NCI-H2081 (cell line): ENCODE results near the gene MYH13.

Source experiments
- DNase-seq, 2 experiments: peaks; one replicate each; lab custom pipeline; 2025; lab: John Stamatoyannopoulos, UW

MYH13 gene

GRCh38 chr17:10372906-10373305 is at the start of gene MYH13:
Gene MYH13, minus strand, starts transcription at chr17:10373006. Its CDS starts 8,476 bp downstream, at chr17:10364530.
- no peak for DNase-seq

GRCh38 chr17:10421900-10422542 is 49.2 kb upstream of the MYH13 start, which contains the start of gene MYH8:
Gene MYH8, minus strand, starts transcription at chr17:10421950. Its CDS starts 1,723 bp downstream, at chr17:10420227.
- no peak for DNase-seq

GRCh38 chr17:10421211-10421610 is 48.4 kb upstream of the MYH13 start:
- no peak for DNase-seq

GRCh38 chr17:10420811-10421210 is 48.0 kb upstream of the MYH13 start:
- DNase-seq, result no peak

GRCh38 chr17:10417431-10417830 is 44.6 kb upstream of the MYH13 start:
- DNase-seq, result no peak

DNA sequence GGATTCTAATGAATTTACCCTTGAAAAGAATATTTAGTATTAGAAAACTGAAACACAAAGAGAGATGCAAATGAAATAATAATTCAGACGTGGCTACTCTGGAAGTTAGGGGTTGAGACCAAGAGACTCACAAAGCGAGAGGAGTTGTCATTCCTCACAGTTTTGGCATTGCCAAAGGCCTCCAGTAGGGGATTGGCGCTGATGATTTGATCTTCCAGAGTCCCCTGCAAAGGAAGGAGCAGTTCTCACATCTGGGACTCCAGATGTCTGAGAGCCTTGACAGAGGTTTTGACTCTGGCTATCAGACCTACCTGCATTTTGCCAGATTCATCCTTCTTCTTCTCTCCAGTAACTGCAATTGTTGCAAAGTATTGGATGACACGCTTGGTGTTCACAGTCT is 42.4 kb upstream of the MYH13 start:
- DNase-seq, result no peak

- no peak for DNase-seq
These were observed 30.8 kb upstream of the MYH13 start for GRCh38 chr17:10403589-10403988.

- no peak for DNase-seq
These were observed 25.5 kb upstream of the MYH13 start for GRCh38 chr17:10398352-10398751.

GRCh38 chr17:10396524-10397163 is 23.8 kb upstream of the MYH13 start:
- no peak for DNase-seq

DNA sequence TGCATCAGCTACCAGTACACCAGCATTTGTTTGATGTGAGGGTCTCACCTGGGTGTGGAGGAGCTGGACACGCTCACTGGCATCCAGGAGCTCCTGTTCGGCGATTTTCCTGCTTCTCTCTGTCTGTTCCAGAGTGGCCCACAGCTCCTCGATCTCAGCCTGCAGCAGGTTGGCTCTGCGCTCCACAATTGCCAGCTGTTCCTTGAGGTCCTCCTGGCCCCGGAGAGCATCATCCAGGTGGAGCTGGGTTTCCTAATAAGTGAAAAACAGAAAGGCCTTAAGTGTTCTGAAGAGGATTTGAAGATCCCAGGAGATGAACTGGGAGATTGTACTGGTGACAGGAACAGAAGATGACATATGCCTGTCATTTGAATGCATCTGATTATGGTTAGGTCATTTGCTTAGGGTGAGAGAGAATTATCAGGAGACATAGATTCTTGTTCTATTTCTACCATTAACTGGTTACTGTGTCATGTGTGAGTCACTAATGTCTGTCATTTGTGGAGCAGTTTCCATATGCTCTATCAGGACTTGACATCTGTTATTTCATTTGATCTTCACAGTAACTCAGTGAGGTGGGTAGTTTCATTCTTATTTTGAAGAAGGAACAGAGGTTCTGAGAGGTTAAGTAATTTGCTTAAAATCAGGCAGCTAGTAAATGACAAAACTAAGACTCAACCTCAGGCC is 21.5 kb upstream of the MYH13 start:
- no peak for DNase-seq

DNA sequence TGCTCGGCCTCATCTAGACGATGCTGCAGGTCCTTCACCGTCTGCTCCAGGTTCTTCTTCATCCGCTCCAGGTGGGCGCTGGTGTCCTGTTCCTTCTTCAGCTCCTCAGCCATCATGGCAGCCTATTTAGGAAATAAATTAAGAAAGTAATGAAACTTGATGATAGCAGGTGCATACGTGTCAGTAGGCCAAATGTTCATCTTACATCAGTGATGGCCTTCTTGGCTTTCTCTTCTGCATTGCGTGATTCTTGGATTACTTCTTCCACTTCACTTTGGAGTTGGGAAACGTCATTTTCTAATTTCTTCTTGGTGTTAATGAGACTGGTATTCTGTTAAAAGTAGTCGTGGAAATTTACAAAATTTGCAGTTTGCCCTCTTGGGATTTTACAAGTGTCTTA is 20.1 kb upstream of the MYH13 start:
- no peak for DNase-seq

DNA sequence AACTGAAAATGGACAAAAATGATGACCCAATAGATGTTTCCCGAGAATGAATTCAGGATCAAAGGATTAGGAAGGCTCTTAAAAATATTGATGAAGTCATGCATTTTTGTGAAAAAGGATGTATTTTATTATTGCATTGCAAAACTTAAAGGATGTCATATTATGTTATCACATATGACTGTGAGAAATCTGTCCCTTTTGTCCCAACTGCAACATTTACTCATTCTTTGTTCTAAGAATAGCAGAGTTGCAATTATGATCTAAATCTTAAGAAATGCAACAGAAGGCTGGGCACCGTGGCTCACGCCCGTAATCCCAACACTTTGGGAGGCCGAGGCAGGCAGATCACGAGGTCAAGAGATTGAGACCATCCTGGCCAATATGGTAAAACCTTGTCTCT is 13.1 kb upstream of the MYH13 start:
- no peak for DNase-seq

DNA sequence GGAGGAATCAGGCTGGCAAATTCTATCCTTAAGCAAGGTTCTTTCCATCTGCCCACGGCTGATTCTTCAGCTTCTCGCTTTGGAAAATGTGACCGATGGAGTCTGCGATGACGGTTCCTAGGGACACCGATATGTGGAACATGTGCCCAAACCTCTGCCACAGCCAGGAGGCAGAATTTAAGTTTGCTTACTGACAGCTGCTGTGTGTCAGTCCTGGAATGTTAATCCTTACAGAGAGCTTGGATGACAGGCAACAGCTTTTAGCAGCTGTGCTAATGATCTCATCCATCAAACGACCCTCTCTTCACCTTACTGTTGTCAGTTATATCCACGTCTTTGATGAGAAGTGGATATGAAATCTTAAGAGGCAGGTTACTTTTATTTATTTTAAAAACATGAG is 11.4 kb upstream of the MYH13 start:
- no peak for DNase-seq

- DNase-seq, result no peak
These were observed 8.0 kb upstream of the MYH13 start for GRCh38 chr17:10380631-10381408.

DNA sequence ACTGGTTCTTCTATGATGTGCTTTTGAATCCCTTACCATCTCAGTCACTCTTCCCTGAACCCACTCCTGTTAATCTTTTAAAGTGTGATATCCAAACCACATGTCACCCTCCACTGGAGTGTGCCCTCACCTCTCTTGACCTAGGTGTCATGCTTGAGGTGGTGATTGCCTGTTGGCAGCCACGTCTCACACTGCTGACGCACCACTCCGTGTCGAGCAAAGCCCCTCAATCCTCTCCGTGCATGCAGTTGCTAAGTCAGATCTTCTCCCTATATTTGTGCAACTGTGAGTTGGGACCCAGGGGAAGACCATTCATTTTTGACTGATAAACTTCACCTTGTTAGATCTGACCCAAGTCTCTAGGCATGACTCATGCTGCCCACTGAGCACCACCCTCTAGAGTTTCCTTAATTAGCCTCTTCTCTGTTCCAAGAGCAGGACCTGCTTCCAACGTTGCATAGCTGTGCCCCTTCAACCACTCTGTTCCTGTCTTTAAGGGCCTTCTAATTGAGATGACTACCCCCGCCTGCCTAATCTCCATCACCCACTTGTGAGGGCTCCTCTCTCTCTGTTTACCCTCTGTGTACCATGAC is 2.7 kb downstream of the MYH13 start:
- no peak for DNase-seq

DNA sequence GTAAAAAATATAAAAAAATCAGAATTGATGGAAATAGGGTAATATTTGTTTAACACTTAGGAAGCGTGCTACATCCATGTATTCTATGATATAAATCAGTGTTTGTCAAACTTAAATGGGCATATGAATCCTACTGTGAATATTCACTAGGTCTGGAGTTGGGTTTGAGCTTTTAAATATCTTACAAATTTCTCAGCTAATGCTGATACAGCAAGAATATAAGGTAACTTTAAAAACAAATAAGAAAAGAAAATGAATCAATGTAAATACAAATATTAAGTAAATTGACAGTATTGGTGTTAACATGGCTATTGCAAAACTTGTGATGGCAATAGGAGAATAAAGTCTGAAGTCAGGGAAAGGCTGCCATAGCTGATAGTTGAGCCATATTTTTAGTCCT is 3.6 kb downstream of the MYH13 start:
- no peak for DNase-seq

DNA sequence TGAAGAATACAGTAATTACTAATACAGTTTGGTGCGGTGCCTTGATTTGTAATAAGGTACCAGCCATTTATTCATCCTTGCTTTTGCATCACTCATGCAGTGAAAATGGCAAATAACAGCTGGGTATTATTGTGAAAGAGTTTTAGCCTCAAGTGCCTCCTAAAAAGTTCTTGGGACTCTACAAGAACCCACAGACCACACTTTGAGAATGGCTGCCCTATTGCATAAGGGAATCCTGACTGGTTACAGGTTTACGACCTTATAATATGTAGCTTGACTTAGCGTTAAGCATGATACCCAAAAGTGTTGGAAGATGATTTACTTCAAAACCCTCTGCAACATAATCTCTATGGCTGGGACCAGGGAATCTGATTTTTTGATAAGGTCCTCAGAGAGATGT is 4.2 kb downstream of the MYH13 start:
- DNase-seq, result no peak

GRCh38 chr17:10360578-10360977 is 12.2 kb downstream of the MYH13 start:
- DNase-seq, result no peak

DNA sequence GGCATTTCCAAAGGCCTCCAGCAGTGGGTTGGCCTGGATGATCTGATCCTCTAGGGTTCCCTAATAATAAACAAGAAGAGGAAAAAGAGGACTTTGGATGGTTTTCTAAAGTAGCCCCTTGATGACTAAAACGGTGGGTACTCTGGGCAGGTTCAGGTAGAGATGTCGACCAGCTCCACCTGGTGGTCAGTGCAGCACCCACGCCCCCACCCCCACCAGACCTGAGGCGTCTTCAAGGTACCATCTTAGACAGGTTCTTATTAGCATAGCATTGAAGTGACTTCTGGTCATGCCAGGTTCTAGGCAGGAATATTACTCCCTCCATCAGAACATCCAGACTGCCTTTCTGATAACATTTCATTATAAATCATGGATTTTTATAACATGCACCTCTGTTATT is 15.0 kb downstream of the MYH13 start:
- no peak for DNase-seq

DNA sequence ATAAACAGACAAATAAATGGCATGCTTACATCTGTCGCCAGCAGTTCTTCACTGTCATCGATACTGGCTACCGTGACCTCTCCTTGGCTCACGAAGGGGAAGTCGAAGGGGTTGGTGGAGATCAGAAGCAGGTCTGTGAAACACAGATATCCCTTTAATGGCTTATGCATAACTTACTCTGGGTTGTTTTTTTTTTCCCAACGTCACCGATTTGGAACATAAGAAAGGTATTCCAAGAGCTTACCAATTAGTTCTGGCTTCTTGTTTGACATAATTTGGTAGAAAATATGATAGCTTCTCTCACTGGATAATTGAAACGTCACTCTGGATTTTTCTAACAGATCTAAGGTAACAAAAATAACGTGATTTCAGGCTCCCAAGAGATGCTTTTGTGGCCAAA is 18.2 kb downstream of the MYH13 start:
- DNase-seq, result no peak

- no peak for DNase-seq
These were observed 19.9 kb downstream of the MYH13 start for GRCh38 chr17:10352893-10353292.

DNA sequence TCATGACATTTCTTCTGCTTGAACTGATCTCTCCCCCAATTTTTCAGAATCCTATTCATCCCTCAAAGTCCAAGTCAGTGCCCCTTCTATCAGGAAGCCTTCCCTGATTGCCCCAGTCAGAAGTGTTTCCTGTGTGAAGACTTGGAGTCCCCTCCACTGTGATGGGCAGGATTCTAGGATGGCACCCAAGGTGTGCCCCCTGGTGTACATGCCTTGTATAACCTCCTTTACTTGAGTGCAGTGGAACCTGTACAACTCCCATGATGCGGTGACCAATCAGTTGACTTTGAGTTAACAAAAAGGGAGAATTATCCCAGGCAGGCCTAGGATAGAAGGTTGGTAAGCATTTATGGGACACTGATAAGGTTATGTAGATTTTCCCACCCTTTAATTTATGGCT is 23.4 kb downstream of the MYH13 start:
- no peak for DNase-seq
